HG02852 (cell line): ENCODE results near the gene TMEM178A.

ENCODE experiments used
- ATAC-seq: cut with Tn5 transposase; IDR thresholded peaks from one replicate; pipeline ENCODE4 v1.9.1; 2021; ENCODE audit warnings: mild to moderate bottlenecking, moderate library complexity; ENCODE audit not compliant: unreplicated experiment

The TMEM178A gene

DNA sequence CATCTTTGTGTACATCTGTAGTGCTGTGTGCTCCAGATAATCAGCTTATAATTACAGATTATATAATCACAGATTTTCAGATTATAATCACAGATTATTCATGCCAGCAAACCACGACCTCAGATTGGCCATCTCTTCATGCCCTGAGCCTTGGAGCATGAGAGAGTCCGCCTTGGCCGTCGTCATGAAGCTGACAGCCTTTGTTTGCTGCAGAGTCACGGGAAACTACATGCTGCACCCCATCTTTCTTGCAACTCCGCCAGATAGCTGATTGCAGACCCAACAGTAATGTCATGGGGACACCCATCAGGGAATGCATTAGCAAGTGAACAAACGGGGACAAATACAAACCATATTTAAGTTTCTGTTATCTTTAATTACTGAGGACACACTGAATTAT lies 7.3 kb downstream of the TMEM178A start:
- no peak for ATAC-seq

GRCh38 chr2:39676342-39676741 lies 10.6 kb downstream of the TMEM178A start:
- ATAC-seq = no peak

DNA sequence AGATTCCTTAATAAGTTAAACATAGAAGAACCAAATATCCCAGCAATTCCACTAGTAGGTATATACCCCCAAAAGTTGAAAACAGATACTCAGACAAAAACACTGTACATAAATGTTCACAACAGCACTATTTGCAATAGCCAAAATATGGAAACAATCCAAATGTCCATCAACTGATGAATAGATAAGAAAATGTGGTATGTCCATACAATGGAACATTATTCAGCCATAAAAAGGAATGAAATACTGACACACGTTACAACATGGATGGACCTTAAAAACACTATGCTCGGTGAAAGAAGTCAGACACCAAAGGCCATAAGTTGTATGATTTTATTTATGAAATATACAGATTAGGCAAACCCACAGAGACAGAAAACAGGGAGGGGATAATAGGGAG lies 12.5 kb downstream of the TMEM178A start:
- no peak for ATAC-seq

DNA sequence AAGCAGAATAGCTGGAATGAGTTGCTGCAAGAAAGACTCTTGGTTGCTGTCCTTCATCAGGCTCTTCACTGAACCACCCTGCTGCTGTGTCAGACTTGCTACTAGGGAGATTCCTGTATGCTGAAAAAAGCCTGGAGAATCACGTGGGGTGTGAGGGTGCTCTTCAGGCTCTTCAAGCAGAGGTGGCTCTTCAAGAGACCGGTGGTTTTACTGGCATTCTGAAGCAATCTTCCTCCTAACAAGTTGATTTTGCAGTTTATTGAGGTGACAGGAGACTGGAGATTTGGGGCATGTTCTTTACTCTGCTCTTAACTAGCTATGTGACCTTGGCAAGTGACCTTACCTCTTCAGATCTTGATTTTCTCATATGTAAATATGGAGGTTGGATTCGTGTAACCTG lies 14.1 kb downstream of the TMEM178A start:
- no peak for ATAC-seq

DNA sequence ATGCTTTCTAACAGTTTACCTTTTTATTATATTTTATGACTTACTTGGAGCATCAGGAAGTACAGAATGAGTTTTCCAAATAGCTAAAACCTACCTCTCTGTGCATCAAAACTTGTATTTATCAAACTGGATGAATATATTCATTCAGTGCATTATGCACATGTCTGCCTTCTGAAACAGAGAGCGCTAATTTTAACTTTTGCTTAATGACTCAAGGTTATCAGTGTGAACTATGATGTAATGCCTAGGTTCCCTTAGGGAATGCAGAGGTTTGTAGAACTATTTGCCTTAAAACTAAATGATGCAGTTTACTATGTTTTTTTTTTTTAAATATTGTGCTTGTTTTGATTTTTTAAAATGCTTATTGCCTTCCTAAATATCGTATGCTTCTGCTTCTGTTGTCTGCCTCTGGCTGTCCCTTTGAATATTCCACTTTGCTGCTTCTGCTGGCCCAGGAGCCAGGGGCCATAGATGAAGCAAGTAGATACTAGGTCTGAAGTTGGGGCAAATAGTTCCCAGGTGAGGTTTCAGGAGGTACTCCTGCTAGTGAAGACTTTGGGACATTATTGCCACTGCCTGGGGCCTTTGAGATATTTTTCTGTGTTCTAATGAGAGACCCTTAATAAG lies 16.5 kb downstream of the TMEM178A start:
- ATAC-seq = peak; percentile 50

GRCh38 chr2:39683022-39683699 lies 17.4 kb downstream of the TMEM178A start:
- no peak for ATAC-seq

DNA sequence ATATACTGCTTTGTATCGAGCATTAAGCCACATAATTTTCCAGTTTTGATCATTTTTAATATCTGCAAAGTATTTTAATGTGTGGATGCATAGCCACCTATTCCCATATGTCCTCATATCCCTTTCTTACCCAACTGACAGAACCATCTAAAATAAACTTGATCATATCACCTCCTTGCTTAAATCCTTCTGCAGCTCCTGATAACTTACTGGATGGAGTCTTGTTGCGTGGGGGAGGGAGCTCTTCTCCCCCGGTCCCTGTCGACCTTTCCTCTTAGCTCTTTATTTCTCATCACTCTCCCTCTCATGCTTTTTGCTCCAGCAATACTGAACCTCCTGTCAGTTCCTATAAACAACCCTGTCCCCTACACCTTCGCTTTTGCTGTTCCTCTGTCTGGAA lies 18.7 kb downstream of the TMEM178A start:
- ATAC-seq = no peak

GRCh38 chr2:39685126-39685525 lies 19.4 kb downstream of the TMEM178A start:
- ATAC-seq = no peak

- no peak for ATAC-seq
Measured at GRCh38 chr2:39686456-39686855, 20.7 kb downstream of the TMEM178A start.

DNA sequence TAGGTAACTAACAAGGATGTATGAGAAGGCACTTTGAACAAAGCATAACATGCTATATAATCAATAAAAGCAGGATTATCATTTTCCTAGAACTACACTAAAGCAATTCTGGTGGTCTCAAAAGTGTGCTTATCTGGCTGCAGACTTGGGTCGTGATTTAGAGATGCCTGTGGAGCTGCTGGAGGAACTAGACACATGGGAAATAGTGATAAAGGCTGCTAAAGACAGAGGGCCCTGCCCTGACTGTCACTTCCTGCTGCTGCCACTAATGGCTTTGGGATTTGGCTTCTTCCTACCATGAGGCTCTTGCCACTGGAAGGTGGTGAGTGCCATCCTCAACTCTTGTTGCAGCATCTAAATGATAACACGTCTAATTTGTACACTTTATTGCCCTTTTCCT lies 22.5 kb downstream of the TMEM178A start:
- no peak for ATAC-seq

DNA sequence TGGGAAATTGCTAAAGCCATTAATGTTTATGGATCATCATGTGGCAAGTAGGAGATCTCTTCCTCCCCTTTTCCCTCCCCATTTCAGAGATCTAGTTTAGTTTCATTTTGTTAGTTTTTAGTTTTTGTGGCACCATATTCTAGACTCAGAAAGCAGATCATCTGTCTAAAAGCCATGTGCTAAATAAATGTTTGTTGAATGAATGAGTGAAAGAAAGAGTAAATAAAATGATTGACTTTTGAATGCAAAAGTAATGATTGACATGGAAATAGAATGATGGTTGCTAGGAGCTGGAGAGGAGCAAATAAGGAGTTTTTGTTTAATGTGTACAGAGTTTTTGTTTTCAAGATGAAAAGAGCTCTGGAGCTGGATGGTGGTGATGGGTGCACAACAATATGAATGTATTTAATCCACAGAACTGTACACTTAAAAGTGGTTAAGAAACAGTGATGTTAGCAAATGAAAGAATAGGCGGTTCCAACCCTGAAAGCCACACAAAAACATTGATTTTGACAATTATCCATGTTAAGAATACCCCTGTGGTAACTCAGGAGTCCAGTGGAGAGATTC lies 23.6 kb downstream of the TMEM178A start:
- ATAC-seq = no peak

- ATAC-seq = no peak
Measured at GRCh38 chr2:39689876-39690275, 24.2 kb downstream of the TMEM178A start.

DNA sequence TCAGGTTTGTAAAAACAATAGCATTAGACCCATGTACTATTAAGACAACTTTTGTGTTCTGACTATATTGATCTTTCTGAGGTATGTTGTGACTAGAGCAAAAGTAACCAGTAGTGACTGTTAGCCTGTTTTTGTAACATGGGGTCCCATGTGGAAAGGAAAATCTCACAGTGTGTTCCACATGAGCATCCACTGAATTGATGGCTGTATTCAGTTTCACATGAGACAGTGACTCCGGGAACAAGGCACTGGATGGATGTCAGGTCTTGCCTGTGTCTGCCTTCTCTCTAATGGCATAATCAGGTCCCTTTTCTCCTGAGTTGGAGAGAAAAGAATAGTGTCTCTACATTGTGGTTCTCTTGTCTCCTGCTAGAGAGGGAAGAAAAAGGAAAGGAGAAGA lies 27.5 kb downstream of the TMEM178A start:
- ATAC-seq = no peak

GRCh38 chr2:39696101-39696553 lies 30.4 kb downstream of the TMEM178A start:
- ATAC-seq = no peak

- no peak for ATAC-seq
Measured at GRCh38 chr2:39696838-39697237, 31.1 kb downstream of the TMEM178A start.

GRCh38 chr2:39697454-39697853 lies 31.7 kb downstream of the TMEM178A start:
- no peak for ATAC-seq

- no peak for ATAC-seq
Measured at GRCh38 chr2:39701137-39701536, 35.4 kb downstream of the TMEM178A start.

DNA sequence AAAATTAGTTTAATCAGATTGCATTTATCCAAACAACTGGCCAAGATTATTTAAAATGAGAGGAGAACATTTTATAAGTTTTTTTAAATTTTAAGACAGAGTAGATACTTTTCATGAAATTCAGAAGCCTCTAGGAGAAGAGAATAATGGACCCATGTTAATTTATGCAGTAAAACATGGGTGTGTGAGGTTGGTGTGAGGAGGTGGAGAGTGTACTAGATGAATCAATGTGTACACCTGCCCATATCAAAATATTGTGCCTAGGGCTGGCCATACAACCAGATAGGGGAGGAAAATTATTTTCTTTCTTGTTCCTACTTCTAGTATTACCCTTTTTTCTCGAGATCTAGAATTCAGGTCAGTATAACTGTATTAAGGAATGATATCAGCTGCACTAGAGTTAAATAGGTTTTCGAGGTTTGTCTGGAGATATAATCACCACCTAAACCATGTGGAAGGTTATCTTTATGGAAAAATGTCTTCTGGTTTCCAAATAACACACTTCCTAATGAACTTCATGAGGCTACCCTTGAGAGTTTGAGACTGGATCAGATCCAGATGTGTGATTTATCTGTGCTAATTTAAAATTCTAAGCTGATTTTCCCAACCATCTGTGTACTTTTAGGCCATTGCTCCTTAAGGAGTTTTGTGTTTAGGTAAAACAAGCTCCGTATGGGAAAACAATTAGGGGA lies 37.6 kb downstream of the TMEM178A start:
- no peak for ATAC-seq

DNA sequence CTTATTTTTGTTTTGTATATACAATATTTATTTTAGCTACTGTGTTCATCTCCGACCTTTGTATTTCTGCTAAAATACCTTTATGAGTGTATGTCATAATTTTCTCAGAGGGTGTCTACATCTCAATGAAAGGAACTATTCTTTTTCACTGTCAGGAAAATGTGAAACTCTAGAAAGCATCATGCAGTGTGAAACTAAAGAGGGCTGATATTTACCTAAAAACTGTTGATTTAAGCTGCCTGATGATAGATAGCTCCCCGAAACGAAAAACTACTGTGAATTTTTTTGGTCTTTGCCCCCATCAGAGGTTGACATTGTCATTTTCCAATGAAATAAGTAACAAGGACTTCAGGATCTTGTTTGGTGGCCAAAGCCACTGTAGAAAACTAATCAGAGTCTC lies 38.8 kb downstream of the TMEM178A start:
- no peak for ATAC-seq

DNA sequence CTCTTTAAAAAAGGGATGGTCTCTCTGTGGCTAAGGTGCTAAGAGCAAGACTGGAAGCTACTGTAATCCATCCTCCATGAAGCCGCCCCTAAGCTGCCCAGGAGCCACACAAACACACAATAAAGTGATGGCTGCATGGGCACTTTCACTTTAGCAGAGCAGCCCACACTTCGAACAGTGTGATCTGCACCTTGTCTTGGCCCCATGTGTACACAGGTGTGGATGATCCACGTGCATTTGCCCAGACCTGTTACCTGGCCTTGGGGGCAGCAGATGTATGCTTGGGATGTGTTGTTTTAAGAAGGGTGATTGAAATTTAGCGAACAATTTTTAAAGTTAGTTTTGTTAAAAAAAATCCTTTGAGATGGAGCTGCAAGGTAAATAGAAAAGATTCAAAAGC lies 39.9 kb downstream of the TMEM178A start:
- no peak for ATAC-seq

GRCh38 chr2:39706312-39706711 lies 40.6 kb downstream of the TMEM178A start:
- no peak for ATAC-seq

GRCh38 chr2:39706945-39707344 lies 41.2 kb downstream of the TMEM178A start:
- no peak for ATAC-seq
